ENCODE results near the gene MAP3K2.

GRCh38 chr2:127398239-127398590 lies 10.4 kb upstream of the MAP3K2 start:
- TF ChIP-seq EZH2 (IDR thresholded peaks at IDR 0.05; ENCODE audit: borderline replicate concordance, low read length) (no peak), CTCF (IDR thresholded peaks at IDR 0.05; ENCODE audit: low read length) (no peak)

Data from OCI-LY1 (cell line).